HG02571 (cell line): Measurements from ENCODE around the gene OSGIN1.
"Not testable (repeated sequence)": the region's sequence is repeated elsewhere in the genome, so short reads cannot be mapped to it uniquely, and the experiment has no call there.

ENCODE experiments used
- ATAC-seq: cut with Tn5 transposase; IDR thresholded peaks from one replicate; pipeline ENCODE4 v1.9.1; 2021; ENCODE audit warnings: mild to moderate bottlenecking, moderate library complexity; ENCODE audit not compliant: unreplicated experiment

The OSGIN1 gene

DNA sequence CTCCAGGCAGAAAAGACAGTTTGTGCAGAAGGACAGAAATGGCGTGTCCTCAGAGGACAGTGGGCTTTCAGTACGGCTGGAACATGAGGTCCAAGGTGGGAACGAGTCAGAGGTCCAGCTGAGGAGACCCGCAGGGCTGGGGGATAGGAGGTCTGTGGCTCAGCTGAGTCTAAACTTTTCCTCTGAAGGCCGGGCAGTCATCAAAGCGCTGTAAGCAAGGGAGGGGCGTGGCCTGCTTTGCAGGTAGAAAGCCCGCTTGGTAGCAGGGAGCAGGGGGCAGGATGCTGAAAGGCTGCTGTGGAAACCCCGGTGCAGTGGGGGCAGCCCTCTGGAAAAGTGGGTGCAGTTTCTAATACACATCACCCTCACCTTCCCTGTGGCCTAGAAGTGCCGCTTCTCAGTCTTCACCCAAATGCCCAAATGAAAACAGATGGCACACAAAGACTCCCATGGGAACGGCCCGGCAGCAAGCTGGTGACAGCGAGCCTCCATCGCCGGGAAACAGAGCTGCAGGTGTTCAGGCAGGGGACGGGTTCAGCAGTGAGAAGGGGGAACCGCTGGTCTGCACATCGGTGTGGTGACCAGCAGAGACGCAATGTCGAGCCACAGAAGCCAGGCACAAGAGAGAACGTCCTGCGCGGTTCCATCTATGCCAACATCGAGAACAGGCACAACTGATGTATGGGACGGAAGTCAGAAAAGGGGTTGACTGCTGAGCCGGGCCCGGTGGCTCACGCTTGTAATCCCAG, 12.2 kb upstream of the OSGIN1 start:
- no peak for ATAC-seq

DNA sequence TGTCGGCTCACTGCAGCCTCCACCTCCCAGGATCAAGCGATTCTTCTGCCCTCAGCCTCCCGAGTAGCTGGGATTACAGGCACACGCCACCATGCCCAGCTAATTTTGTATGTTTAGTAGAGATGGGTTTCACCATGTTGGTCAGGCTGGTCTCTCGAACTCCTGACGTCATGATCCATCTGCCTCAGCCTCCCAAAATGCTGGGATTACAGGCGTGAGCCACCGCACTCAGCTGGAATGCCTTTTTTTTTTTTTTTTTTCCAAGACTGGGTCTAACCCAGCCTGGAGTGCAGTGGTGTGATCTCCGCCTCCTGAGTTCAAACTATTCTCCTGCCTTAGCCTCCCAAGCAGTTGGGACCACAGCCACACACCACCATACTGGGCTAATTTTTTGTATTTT, 11.5 kb upstream of the OSGIN1 start:
- not testable (repeated sequence) for ATAC-seq

DNA sequence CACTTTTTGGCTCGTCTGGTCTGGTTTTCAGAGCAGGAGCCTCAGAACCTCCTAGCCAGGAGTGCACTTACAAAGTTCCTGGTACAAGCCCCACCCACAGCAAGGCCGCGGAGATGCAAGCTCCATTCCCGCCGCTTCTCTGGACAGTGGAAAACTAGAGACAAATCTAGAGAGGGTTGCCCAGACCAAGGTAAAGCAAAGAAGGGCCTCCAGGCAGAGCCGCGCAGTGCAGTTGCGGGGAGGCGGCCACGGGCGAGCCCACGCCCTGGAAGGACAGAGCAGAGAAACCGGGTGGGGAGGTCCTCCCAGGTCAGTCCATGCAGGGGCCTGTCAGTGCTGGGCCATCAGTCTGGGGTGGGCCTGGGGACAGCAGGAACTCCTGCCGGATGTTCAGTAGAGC, 11.0 kb upstream of the OSGIN1 start:
- no peak for ATAC-seq

DNA sequence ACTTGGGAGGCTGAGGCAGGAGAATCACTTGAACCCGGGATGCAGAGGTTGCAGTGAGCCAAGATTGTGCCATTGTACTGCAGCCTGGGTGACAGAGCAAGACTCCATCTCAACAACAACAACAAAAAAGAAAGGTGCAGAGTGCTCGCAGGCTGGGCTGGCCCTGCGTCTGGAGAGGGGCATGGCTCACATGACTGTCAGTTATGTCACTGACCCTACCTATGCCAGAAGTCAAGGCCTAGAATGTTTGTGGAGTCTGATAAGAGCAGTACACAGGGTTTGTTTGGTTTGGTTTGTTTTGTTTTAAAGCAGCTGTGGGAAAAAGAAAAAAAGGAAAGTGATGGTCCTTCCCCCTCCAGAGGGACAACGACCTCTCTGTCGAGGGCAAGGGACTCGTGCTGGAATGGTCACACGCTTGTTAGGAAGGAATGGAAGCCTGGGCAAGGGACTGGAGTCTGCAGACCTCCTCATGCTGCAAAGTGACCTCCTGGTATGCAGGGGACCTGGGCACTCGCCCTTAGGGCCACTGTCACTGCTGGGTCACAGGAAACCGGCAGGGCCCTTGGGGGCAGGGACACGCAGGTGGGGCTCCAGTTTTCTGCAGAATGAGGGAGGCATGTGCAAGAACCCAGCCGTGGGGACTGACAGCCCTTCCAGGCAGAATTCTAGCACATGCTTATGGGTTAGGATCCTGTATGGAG, 10.1 kb upstream of the OSGIN1 start:
- no peak for ATAC-seq

DNA sequence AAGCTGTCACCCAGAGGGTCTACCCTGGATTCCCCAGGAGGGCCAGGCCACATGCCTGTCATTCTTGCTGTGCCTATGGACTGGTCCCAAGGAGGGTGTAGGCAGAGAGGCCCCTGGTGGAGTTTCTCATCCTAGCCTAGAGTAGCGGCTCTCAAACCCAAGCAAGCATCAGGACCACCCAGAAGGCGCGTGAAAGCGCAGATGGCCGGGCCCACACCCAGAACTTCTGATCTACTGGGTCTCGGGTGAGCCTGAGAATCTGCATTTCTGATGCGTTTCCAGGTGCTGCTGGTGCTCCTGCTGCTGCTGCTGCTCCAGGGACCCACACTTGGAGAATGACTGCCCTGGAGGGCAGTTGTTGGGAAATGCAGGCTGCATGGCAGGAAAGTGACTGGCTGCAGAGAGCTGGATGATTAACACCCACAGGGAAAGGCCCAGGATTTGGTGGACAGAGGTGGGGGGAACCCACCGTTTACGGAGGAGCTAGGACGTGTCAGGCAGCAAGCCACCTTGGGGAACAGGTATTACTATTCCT, 9.5 kb upstream of the OSGIN1 start:
- ATAC-seq: no peak

DNA sequence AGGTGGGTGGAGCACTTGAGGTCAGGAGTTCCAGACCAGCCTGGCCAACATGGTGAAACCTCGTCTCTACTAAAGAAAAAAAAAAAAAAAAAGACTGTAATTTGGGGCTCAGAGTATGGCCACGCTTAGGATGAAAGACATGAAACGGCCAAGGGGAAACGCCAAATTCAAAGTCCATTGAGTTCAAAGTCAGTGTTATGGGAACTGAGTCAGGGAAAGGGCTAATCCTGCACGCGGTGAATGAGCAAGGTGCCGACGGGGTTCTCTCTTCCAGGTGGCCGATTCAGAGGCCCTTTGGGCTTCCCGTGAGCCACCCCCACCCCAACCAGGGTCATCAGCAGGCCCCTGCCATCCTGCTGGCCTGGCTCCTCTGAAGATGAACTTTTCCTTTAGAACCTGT, 7.5 kb upstream of the OSGIN1 start:
- no peak for ATAC-seq

DNA sequence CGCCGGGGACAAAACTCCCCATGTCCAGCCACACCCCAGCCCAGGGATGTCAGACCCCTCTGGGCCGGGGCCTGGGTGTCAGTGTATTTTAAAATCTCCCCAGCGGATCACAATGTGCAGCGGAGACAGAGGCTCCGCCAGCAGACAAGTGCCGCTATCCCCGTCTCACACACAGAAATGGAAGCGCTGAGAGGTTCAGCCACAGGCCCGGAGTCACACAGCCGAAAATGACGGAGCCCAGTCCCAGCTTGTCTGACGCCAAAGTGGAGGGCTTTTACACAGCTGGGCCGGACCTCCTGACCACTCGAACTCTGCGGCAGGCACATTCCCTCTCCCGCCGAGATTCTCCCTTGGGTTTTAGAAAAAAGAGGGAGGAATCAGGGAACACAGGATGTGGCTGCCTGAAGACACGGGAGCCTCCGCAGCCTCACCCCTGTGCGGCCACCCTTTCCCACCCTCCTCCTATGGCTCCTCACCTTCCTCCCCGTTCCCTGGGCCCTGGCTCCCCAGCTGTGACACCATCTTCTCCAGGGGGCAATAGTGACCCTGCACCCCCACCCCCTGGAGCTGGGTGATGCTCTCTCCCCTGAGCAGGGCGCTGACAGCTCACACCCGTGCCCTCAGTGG, 6.8 kb upstream of the OSGIN1 start:
- ATAC-seq: no peak

DNA sequence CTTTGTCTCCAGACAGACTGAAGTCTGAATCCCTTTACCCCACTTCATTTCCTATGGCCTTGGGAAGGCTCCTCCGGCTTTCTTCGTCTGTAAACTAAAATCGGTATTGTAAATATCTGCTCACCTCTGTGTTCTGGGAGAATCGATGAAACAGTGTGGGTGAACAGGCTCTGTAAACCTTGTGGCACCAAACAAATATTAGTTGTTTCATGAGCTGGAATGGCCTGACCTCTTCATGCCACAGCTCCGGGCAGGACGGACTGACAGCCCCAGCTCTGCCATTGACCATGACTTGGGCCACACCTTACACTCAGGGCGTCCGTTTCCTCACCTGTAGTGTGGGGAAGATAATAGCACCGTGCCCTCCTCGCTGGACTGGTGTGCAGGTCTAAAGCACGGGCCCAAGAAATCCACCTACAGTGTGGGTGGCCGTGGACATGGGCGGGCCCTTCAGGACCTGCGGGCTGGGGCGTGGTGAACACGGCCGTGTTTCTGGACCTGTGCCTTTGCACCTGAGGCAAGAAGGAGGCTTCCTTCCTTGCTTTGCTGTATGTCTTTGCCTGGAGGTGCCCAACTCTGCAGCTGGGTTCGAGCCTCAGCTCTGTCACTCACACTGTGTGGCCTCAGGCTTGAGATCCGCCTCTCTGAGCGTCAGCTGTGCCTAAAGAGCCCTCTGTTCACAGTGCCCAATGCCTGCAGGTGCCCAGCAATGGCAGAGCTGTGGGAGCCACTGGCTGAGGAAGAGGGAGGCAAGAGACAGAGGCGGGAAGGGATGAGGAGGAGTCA, 6.1 kb upstream of the OSGIN1 start:
- ATAC-seq: no peak

DNA sequence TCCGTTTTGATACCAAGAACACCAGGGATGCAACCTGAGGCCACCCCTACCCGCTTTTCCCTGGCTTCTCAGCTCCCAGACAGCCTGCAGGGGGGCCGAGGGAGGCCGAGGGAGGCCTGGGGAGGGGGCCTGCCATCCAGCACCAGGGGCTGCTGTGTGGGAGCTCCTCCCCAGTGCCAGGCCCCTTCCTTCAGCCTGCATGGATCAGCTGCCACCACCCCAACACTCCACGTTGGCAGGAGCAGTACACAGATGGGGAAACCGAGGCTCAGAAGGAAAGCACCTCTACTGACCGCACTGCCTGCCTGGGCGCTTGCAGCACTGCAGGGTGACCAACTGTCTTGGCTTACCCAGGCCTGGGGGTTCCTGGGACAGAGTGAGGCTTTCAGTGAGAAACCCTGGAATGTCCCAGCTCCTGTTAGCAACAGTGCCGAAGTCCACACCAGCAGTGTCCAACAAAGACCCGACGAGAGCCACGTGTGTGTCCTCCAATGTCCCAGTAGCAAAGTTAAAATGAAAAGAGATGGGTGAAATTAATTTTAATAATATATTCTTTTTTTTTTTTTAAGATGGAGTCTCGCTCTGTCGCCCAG, 5.3 kb upstream of the OSGIN1 start:
- no peak for ATAC-seq

DNA sequence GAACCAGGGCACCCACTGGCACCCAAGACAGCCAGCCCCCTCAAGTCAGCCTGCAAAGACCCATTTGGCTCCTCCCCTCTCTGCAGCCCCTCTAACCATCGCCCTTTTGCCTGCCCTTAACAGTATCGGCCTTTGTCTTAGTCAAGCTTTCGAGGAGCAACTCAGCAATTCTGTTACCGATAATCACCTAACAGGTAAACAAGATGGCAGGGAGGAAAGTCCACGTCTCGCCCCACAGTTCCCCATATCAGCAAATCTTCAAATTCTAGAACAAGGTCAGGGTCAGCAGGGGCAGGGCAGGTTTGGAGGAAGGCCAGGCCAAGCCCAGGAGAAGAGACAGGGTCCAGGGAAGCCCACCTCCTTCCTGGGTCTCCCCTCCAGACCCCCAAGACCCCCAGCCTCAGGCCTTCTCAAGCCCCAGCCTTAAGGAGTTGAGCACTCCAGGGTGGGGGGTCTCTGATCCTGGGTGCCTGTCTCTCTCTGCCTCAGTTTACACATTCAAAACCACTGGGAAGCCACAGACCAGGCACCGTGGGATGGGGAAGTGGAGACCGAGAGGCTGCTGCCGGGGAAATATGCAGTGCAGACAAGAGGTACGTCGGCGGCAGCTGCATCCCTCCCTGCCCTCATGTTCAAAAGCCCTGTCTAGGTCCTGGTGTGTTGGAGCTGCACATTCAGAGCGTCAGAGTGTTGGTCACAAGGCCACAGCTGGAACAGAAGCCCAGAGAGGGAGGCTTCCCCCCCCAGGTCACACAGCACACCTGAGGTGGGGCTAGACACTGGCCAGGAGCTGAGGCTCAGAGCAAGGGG, 3.9 kb upstream of the OSGIN1 start:
- ATAC-seq: no peak

DNA sequence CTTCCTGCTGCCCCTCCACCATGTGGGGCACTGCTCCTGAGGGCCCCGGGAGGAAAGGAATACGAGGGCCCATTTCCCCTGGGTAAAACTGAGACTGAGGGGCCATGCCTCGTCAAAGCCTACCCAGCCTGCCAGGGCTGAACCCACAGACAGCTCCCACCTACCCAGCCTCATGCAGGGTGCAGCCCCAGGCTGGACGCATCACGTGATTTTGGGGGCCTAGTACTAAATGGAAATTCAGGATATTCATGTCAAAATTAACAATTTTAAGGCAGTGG, 3.4 kb upstream of the OSGIN1 start:
- no peak for ATAC-seq

DNA sequence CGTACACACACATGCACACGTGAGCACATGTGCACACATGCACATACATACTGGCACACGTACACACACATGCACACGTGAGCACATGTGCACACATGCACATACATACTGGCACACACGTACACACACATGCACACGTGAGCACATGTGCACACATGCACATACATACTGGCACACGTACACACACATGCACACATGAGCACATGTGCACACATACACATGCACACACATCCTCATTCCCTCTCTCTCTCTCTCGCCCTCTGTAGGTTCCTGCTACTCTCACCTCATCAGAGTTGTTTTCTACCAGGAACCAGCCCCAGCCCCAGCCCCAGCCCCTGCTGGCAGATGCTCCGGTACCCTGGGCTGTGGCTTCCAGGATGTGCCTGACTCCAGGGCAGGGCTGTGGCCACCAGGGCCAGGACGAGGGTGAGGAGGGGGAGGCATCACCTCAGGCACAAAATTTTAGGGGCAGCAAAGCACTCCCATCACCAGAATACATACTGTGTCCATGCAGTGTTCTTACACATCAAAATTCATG, 2.1 kb upstream of the OSGIN1 start:
- not testable (repeated sequence) for ATAC-seq

DNA sequence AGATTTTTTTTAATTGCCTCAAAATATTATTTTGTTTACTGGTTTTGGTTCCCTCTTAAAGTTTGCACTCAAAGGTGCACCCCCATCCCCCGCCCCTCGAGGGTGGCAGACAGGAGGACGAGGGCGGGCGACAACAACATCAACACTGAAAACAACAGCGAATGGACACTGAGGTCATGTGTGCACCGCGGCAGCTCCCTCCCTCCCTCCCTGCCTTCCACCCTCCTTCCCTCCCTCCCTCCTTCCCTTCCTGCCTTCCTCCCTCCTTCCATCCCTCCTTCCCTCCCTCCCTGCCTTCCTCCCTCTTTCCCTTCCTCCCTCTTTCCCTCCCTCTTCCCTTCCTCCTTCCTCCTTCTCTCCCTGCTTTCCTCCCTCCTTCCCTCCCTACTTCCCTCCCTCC, 1.5 kb upstream of the OSGIN1 start:
- ATAC-seq: no peak

DNA sequence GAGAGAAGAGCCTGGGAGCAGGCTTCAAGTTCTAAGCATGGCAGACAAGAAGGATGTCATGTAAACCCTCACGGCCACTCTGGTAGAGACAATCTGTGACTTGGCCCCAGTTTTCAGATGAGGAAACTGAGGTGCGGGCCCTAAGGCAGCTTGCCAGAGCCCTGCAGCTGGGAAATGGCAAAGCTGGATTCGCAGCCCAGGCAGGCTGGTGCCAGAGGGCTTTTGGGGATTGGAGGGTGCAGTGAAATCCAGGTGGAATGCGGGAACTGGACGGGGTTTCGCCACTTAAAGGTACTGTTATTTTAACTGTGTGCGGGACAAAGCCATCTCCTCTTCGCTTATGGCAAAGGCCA, 477 bp upstream of the OSGIN1 start:
- ATAC-seq: no peak

DNA sequence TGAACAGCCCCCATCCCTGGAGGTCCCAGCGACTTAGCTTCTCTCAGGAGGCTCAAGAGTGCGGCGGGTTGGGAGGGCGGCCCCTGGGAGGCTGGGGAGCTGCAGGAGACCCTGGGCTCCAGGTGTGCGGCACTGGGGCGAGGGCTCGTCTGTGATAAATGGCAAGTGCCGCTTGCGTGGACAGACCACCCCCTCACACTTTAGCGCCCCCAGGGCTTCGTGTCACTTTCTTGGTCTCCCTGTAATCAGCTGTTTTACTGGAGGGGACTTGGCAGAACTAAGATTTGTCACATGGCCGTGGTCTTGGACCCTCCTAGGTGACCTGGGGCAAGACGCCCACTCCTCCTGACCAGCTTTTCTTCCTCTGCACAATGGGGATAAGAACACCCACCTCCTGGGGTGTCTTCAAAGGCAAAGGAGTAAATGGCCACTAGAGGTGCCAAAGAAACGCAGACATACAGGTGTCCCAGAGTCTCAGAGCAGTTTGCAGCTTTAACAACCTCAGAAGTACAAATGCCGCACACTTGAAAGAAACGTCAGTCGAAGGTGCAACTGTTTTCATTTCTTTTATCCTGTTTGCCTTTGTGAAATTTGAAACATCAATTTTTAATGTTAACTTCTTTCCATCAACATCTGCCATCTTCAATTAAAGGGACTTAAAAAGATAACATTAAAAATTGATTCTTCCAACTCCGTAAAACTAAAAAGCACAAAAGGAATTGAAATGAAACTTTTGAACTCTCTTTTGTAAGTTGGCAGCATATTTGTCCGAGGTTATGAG, 946 bp downstream of the OSGIN1 start:
- no peak for ATAC-seq

DNA sequence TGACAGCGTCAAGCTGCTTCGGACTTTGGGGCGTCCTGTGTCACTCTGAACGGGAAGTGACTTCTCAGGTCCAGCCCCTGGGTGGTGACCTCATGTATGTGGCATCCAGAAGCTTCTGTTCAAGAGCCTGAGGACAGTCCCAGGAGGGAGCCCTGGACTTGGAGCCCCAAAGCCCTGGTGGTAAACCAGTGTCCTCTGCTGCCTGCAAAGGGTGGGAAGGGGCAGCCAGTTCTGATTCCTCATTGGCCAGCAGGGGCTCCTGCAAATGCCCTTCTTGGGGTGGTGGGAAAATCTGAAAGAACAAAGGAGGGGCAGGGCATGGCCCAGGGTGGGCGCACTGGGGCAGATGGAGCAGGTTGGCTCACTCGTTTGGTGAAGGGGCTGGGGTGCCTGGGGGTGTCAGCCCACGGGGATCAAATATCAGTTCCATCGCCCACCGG, 1.6 kb downstream of the OSGIN1 start:
- no peak for ATAC-seq

DNA sequence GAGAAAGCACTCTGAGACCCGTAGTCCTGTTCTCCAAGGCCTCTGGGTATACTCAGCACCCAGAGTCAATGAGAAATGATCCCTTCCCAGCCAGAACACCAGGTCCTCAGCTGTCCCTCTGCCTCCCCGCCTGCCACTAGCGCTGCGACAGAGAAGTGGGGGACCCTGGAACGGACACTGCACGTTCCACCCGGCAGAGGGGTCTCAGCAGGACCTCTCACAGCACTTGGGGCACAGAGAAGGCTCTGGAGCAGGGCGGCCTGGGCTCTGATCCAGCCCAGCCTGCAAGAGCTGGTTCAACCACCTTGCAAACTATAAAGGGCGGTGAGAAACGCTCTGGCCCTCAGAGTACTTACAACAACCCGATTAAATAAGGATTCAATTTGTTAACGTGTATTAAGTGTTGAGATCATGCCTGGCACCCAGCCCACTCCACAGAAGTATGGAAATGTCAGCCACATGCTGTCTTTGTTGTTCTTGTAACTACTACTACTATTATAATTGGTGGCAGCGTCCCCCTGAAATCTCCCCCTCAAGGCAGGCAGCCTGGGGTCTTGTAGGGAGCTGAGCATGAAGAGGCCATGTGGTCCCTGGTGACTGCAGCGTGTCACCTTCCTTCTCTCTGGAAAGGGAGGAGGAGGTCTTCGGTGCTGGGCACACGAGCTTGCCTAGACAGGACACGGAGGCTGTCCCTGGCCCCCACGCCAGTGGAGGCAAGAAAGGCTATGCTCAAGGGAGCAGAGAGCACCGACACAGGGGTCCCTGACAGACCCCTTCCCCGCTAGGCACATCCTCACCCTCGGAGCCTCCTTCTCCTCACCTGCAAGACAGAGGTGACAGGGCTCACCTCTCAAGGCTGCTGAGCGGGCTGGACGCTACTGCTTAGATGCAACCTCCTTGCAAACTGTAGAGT, 2.4 kb downstream of the OSGIN1 start:
- ATAC-seq: no peak
